Heart right ventricle (tissue), 16 donors: Measurements from ENCODE around the gene HNRNPM. TPM values are rescaled to one million over a fixed set of nuclear protein-coding genes. Genes with fewer than 3 reads are reported as not detected.
A peak's percentile ranks its signal among the peaks of the same experiment; 100 is the strongest.
"Not testable (repeated sequence)": the region's sequence is repeated elsewhere in the genome, so short reads cannot be mapped to it uniquely, and the experiment has no call there.

ENCODE experiments used
- ATAC-seq, 8 donors: fragments of 200-7000 bp; cut with Tn5 transposase; one replicate each; pipeline ENCODE4 v1.9.1; 2020; ENCODE audit warnings: mild to moderate bottlenecking in 8 of 8, moderate library complexity in 8 of 8, moderate number of reproducible peaks in 1 of 8
- DNase-seq, 2 donors: peaks; one replicate each; pipeline ENCODE4 v3.0.0-alpha.2; 2020
- H3K27ac ChIP-seq, 10 donors: fragments of 200-600 bp; sonication (generic) in 2 of 10; one replicate each; pipeline versions ENCODE4 v1.5.0 to v1.8.0; 2020 to 2022; ENCODE audit warnings: mild to moderate bottlenecking in 3 of 10
- H3K27me3 ChIP-seq, 7 donors: fragments of 200-600 bp; one replicate each; pipeline ENCODE4 v1.8.0; 2021 to 2022; ENCODE audit warnings: mild to moderate bottlenecking in 2 of 7
- H3K36me3 ChIP-seq, 9 donors: fragments of 200-600 bp; sonication (generic) in 1 of 9; one replicate each; pipeline versions ENCODE4 v1.5.0 to v1.8.0; 2020 to 2022; ENCODE audit warnings: mild to moderate bottlenecking in 2 of 9
- H3K4me1 ChIP-seq, 9 donors: fragments of 200-600 bp; sonication (generic) in 1 of 9; one replicate each; pipeline versions ENCODE4 v1.5.0 to v1.8.0; 2020 to 2022; ENCODE audit warnings: mild to moderate bottlenecking in 4 of 9
- H3K4me3 ChIP-seq, 10 donors: fragments of 200-600 bp; sonication (generic) in 2 of 10; one replicate each; pipeline versions ENCODE4 v1.5.0 to v1.8.0; 2020 to 2022; ENCODE audit warnings: mild to moderate bottlenecking in 7 of 10, moderate library complexity in 2 of 10
- H3K9me3 ChIP-seq, 11 donors: fragments of 200-600 bp in 10 of 11; sonication (generic) in 2 of 11; one replicate each; pipeline versions ENCODE4 v1.5.0 to v1.8.0; 2013 to 2022; ENCODE audit warnings: mild to moderate bottlenecking in 2 of 11, control low read depth in 1 of 11, moderate library complexity in 1 of 11
- CTCF ChIP-seq, 9 donors: fragments of 200-600 bp; sonication (generic) in 2 of 9; IDR thresholded peaks; one replicate each; pipeline versions ENCODE4 v1.5.0 to v1.8.0; 2021 to 2022; ENCODE audit warnings: antibody characterized with exemption in 9 of 9, mild to moderate bottlenecking in 5 of 9, moderate library complexity in 1 of 9
- whole genome bisulfite sequencing, 2 donors: extraction: QIAGEN DNeasy Blood & Tissue Kit; methylation state at CpG; one replicate each; pipeline ENCODE4 v1.1.7; 2013; ENCODE audit warnings: inconsistent platforms in 1 of 2; 5-methylcytosine and 5-hydroxymethylcytosine counted together
- intact Hi-C, 10 donors: fragments of 100-400 bp; cut with DNase I; formaldehyde crosslinking; loops; one replicate each; pipeline versions ENCODE4 v1.11.1 to v1.14.2; 2022
- polyA plus RNA-seq, 2 donors: library from polyadenylated mRNA; stranded (reverse); fragments of 200-250 nt; gene quantifications; one replicate each; pipeline ENCODE4 v1.2.3, GENCODE V29; 2013
- total RNA-seq, 10 donors: library from RNA; stranded (reverse); fragmentation: NEBNext Ultra II Directional in 3 of 10; extraction: Animal tissue kit (Norgen Biotek cat#: 25700) in 3 of 10; gene quantifications; one replicate each; pipeline versions ENCODE4 v1.2.1 to v1.2.4, GENCODE V29; 2021 to 2023
- donor health status: Arrhythmogenic right ventricular cardiomyopathy.
- donor health status: ischemic (EF 13 %, LVEDD 7.1; RV severe dilation, severe dysfunction).
- donor health status: healthy with polysubstance abuse.
- donor health status: DM: no; HTN: yes; CAD: no.
- donor health status: DM: no; HTN: no; CAD: no.
- donor health status: ischemic (EF 25% LVEDD 6.9; RV normal size, moderate dysfunction).
- donor health status: ischemic (EF 25% LVEDD 5.7; RV mildly dilated, moderate dysfunction).
- donor health status: healthy.
- donor health status: DM: yes; HTN: yes; CAD: no.
- donor health status: Ischemic cardiomyopathy.
- donor health status: ischemic (EF 35%, LVEDD 5.7; RV mildly dilated, moderate dysfunction).
- donor health status: nonischemic (EF 11% LVEDD 7.7; RV severe dilation, severe dysfunction).
- donor health status: DM: yes; HTN: yes; CAD: no.
- donor health status: PGD.
- donor health status: ischemic (EF 29% LVEDD 5.4; RV normal size, mild dysfunction).
- donor health status: nonischemic (EF 23%, LVEDD 6.1; RV moderate dilation, normal function).

The HNRNPM gene
- total and polyA plus RNA-seq, 12 donors: 48.5 to 127 (median 93.9) TPM

GRCh38 chr19:8404391-8405151, 40.2 kb upstream of the HNRNPM start:
- peaks cover 2 to 64% (median 40%) of the 10 kb centered on the region in 9 donors for H3K36me3 ChIP-seq
- intact Hi-C loops: loop anchor here in 1 of 10 donors (10.0 kb wide), 1 partner anchor 50 kb away; no protein-coding TSS in a partner anchor
- H3K27me3 ChIP-seq: no peaks in the 10 kb centered on the region
- WGBS, 2 donors: 76% methylated on average over 18 of the region's 18 CpGs
- no peaks in the 10 kb centered on the region for H3K9me3 ChIP-seq
- no peak for TF ChIP-seq CTCF (IDR thresholded peaks at IDR 0.05)
- peak overlapping the region in 7 of 10 donors; percentile 5 to 75 (median 47) for H3K27ac ChIP-seq
- H3K4me1 ChIP-seq: peaks cover 0 to 12% (median 8%) of the 10 kb centered on the region in 9 donors
- DNase-seq (no peak), ATAC-seq (peak in 7 of 8 donors; percentile 30 to 71 (median 65))
- H3K4me3 ChIP-seq: no peak overlapping the region

DNA sequence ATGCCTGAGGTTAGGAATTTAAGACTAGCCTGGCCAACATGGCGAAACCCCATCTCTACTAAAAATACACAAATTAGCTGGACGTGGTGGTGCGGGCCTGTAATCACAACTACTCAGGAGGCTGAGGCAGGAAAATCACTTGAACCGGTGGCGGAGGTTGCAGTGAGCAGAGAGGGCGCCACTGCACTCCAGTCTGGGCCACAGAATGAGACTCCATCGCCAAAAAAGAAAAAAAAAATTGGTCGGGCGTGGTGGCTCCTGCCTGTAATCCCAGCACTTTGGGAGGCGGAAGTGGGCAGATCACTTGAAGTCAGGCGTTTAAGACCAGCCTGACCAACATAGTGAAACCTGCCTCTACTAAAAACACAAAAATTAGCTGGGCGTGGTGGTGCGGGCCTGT, 34.1 kb upstream of the HNRNPM start:
- WGBS, 2 donors: 86 to 87% methylated on average over 13 of the region's 13 CpGs
- H3K4me1 ChIP-seq: peaks cover 4 to 39% (median 21%) of the 10 kb centered on the region in 9 donors
- not testable (repeated sequence) for DNase-seq, ATAC-seq, H3K9me3 ChIP-seq, H3K27me3 ChIP-seq, H3K4me3 ChIP-seq, H3K36me3 ChIP-seq
- intact Hi-C loops: loop anchor here in 7 of 10 donors (2.0 to 10.0 kb wide), 6 partner anchors 16 to 97 kb away; partner anchors contain the start of gene PRAM1 (in 1 of the 7)
- peak overlapping the region in 2 of 10 donors; percentile 0 to 15 for H3K27ac ChIP-seq

DNA sequence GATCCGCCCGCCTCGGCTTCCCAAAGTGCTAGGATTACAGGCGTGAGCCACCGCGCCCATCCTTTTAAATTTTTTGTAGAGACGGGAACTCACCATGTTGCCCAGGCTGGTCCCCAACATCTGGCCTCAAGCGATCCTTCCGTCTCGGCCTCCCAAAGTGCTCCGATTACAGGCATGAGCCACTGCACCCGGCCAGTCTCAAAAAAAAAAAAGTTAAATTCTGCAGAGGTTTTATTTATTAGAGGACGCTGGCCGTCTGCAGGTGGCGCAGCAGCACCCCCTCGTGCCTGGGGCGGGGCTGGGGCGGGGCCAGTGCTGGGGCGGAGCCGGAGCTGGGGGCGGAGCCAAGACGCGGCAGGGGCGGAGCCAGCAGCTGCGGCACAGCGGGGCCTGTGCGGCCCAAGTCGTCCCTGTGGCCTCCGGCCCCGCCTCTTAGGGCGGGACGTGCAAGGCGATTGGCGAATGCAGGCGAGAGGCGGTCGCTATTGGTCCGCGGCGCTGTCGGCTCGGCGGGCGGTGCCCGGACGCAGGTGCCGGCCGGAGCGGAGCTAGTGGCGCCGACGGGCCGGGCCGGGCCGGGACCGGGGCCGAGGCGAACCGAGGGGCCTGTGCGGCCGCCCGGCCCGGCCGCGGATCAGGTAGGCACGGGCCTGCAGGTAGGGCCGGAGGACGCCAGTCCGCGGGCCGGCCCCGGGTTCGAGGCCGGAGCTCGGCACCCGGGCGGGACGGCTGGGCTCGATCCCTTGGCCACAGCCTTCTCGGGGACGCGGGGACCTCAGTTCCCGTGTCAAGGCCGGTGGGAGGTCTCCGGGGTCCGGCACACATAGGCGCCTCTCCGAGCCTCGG, 31.8 kb upstream of the HNRNPM start, which contains the start of gene MARCHF2:
TSS of gene MARCHF2 (plus strand) at position 523 of the 846 bp plus-strand sequence. CDS start 8,536 bp downstream, outside the sequence.
- Histone ChIP-seq H3K36me3 (no peaks in the 10 kb centered on the region), H3K4me3 (peak within 1 kb of the TSS; percentile 40 to 100 (median 93)), H3K4me1 (peaks cover 5 to 62% (median 39%) of the 10 kb centered on the region in 9 donors), H3K27me3 (no peaks in the 10 kb centered on the region), H3K27ac (peak within 1 kb of the TSS; percentile 83 to 96 (median 92)), H3K9me3 (no peaks in the 10 kb centered on the region)
- peak; percentile 98 to 100 (median 99) for ATAC-seq
- DNase-seq: peak; percentile 95 to 97
- 5% methylated on average over 83 to 89 of the region's 89 CpGs for WGBS, 2 donors
- TF ChIP-seq CTCF (IDR thresholded peaks at IDR 0.05): peak; percentile 41 to 92 (median 73)
- intact Hi-C loops: loop anchor here in 7 of 10 donors (2.0 to 10.0 kb wide), 6 partner anchors 32 to 94 kb away; partner anchors contain the start of genes HNRNPM (in 1 of the 7) and PRAM1 (in 1 of the 7)

- ATAC-seq (no peak), DNase-seq (no peak)
- Histone ChIP-seq H3K27ac (peak overlapping the region; percentile 83 to 96 (median 92)), H3K36me3 (peaks cover 0 to 3% (median 0%) of the 10 kb centered on the region in 9 donors), H3K27me3 (no peaks in the 10 kb centered on the region), H3K9me3 (no peaks in the 10 kb centered on the region), H3K4me1 (peaks cover 10 to 68% (median 43%) of the 10 kb centered on the region in 9 donors), H3K4me3 (peak overlapping the region; percentile 40 to 100 (median 93))
- intact Hi-C loops: loop anchor here in 7 of 10 donors (2.0 to 10.0 kb wide), 6 partner anchors 31 to 94 kb away; partner anchors contain the start of genes HNRNPM (in 1 of the 7) and PRAM1 (in 1 of the 7)
- WGBS, 2 donors: 17 to 20% methylated on average over 3 of the region's 3 CpGs
- TF ChIP-seq CTCF (IDR thresholded peaks at IDR 0.05): no peak
Observed at GRCh38 chr19:8413629-8413995, 31.2 kb upstream of the HNRNPM start.
